Sigmoid colon (tissue), 4 donors: ENCODE measurements around the gene GDAP1L1.

ENCODE experiments used
- CTCF ChIP-seq, 4 experiments: fragments of 450-650 bp in 3 of 4; fragments of 200-600 bp in 1 of 4; IDR thresholded peaks; one replicate each; pipeline ENCODE4 v1.5.1; 2016 to 2019; ENCODE audit warnings: antibody characterized with exemption in 4 of 4, mild to moderate bottlenecking in 3 of 4, moderate library complexity in 2 of 4
- EP300 ChIP-seq, 4 donors: sonication (generic); formaldehyde crosslinking; IDR thresholded peaks; one replicate each; pipeline ENCODE4 v1.6.1; 2017; ENCODE audit warnings: antibody characterized with exemption in 4 of 4
- POLR2A ChIP-seq, 2 donors: fragments of 450-650 bp; IDR thresholded peaks; one replicate each; pipeline ENCODE4 v1.6.1; 2016; ENCODE audit warnings: antibody characterized with exemption in 2 of 2, mild to moderate bottlenecking in 2 of 2, moderate library complexity in 2 of 2
- POLR2AphosphoS5 ChIP-seq, 4 donors: sonication (generic); formaldehyde crosslinking; IDR thresholded peaks; one replicate each; pipeline ENCODE4 v1.6.1; 2017; ENCODE audit warnings: antibody characterized with exemption in 4 of 4

- TF ChIP-seq POLR2A (IDR thresholded peaks at IDR 0.05) (no peak), CTCF (IDR thresholded peaks at IDR 0.05) (no peak), EP300 (IDR thresholded peaks at IDR 0.05) (no peak), POLR2AphosphoS5 (IDR thresholded peaks at IDR 0.05) (no peak)
These were observed 81.3 kb downstream of the GDAP1L1 start for GRCh38 chr20:44328428-44328827.
